Stimulated activated CD4-positive, alpha-beta T cell treated with anti-CD3 and anti-CD28 coated beads, Interleukin-2, amount 100 ng/mL, for 48 hours (primary cell): ENCODE data around the gene ZNRF1.
A peak's percentile ranks its signal among the peaks of the same experiment; 100 is the strongest.
"Not testable (repeated sequence)": the region's sequence is repeated elsewhere in the genome, so short reads cannot be mapped to it uniquely, and the experiment has no call there.

Source experiments
- DNase-seq, 2 donors: peaks; one replicate each; pipeline ENCODE4 v3.0.0-alpha.2; 2020

Gene ZNRF1

DNA sequence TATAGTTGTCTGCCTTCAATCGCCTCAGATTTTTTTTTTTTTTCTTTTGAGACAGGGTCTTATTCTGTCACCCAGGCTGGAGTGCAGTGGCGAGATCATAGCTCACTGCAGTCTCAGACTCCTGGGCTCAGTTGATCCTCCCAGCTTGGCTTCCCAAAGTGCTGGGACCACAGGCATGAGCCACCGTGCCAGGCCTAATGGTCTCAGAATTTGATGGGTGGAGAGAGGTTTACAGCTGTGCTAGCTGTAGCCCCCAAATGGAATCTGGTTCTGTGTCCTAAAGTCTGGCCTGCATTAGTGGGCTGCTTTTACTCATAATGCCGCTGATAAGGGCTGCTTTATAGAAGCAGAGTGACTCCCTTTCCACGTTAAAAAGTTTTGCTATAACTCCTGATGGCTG lies 5.1 kb downstream of the ZNRF1 start:
- no peak for DNase-seq

DNA sequence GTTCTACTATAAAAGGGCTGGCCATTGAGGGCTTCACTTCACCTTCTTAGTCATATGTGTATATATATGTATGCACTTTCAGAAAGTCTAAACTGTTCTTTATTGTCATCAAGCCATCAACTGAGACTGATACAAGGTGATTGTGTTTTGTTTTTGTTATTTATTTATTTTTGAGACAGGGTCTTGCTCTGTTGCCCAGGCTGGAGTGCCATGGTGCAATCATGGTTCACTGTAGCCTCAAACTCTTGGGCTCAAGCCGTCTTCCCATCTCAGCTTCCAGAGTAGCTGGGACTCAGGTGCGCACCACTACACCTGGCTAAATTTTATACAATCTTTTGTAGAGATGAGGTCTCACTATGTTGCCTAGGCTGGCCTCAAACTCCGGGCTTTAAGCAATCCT lies 5.6 kb downstream of the ZNRF1 start:
- no peak for DNase-seq

DNA sequence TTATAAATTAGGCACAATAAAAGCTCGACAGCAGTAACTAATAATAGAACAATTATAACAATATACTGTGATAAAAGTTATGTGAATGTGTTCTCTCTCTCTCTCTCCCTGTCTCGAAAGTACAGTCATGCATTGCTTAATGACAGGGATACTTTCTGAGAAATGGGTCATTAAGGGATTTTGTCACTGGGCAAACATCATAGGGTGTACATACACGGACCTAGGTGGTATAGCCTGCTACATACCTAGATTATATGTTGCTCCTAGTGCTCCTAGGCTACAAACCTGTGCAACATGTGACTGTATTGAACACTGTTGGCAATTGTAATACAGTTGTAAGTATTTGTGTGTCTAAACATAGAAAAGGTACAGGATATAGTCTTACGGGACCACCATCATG lies 6.9 kb downstream of the ZNRF1 start:
- no peak for DNase-seq

DNA sequence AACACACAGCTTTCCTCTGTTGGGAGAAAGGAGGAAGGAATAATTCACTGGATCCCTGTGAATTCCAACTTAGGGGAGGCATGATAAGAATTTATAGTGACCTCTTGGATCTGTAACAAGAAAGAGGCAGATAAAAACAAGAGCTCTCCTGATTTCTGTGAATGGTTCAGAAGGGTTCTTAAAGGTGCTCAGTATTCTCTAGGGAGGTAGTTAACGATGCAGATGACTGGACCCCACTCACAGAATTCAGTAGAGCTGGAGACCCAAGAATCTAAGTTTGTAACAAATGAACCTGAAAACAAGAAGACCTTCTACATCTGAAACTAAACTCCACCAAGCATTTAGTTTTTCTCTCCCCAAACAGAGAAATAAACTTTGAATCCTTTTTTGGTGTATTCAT lies 8.6 kb downstream of the ZNRF1 start:
- no peak for DNase-seq

DNA sequence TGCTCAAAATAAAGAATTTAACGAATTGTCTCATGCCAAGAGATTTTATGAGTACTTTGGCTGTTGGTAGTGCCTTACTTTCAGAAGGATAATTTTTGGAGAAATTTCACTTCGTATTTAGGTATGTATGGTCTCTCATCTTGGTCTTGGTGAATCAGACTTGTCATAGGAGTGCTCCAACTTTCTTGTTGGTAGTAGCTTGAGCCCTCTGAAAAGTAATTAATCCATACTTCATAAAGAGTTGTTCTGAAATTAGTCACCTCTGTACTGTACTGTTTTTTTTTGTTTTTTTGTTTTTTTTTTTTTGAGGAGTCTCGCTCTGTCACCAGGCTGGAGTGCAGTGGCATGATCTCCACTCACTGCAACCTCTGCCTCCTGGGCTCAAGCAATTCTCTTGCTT lies 11.6 kb downstream of the ZNRF1 start:
- DNase-seq: no peak

DNA sequence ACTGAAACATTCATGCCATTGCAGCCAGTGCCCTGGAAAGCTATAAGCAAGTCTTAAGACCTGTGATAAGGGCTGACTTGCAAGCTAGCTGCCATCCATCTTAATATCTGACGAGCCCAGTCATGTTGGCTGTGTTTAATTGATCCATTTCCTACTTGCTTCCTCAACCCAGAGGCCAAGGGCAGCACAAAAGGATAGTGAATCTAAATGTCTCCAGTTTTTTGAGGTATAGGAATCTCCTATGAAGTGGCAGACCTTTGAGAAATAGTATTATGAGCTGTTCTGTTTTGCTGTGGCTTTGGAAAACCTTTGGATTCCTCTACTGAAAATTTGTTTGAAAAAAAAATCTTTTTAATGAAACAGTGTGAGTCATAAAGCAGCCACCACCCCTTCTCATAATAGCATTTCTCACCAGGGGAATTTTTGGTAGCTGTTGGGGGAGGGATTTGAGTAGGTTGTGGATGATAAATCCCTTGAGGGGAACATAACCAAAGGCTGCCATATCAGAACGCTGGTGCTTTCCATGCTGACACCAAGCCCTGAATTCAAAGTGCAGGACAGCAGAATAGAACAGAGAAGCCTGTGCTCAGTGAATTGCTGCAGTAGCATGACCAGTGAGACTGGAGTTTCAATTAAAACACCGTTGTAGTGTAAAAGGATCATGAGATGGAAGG lies 12.9 kb downstream of the ZNRF1 start:
- DNase-seq: peak; percentile 37 to 47

DNA sequence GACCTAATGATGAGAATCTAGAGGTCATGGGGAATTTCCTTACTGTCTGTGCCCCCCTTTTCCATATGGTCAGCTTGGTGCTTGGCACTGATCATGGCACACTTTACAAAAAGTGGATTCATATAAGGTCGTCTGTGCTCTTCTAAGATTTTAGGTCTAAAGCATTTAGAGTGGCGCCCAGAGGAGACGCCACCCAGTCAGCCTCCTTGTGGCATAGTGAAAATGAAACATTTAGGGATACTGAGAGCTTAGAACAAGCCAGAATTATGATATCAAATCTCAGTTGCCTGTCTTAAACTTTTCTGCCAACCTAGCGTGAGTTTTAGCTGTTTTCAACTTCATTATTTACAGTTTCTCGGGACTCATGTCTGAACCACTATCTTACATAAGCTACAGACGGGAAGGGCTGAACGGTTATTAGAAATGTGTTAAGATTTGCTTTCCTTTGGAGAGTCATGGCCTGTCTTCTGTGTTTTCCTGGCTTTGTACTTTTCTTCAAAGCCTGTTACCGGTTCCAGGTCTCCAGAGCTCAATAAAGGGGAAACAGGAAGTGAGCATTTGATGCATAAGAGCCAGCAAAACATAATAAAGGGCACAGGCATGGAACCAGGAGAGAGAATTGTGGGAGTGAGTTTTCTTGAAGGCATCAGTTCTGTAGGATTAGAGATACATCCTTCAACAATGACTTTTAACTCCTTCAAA lies 13.7 kb downstream of the ZNRF1 start:
- DNase-seq: no peak

DNA sequence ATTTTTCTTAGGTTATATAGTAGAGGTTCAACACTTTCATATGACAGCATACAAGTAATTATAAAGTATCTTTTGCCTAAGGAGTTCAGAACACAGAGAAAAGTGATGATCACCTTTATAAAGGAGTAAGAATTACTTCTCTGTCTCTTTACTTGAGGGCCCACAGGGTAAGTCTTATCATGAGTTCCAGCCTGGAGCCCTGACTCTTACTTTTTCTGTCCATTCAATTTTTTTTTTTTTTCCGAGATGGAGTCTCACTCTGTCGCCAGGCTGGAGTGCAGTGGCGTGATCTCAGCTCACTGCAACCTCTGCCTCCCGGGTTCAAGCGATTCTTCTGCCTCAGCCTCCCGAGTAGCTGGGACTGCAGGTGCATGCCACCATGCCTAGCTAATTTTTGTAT lies 14.3 kb downstream of the ZNRF1 start:
- not testable (repeated sequence) for DNase-seq

DNA sequence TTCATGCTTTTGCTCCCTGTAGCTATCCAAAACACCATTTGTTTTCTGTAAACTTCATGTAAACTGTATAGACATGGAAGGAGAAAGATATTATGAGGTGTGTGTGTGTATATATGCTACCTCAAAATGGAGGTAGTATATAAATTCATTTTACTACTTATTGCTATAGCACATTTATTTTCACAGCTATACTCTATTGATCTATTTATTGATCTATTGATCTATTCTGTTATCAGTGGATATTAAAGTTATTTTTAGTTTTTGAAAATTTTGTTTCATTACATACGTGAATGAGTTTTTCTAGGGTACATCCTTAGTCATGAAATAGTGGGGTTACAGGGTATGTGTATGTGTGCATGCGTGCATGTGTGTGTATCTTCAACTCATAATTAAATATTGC lies 15.5 kb downstream of the ZNRF1 start:
- DNase-seq: no peak

DNA sequence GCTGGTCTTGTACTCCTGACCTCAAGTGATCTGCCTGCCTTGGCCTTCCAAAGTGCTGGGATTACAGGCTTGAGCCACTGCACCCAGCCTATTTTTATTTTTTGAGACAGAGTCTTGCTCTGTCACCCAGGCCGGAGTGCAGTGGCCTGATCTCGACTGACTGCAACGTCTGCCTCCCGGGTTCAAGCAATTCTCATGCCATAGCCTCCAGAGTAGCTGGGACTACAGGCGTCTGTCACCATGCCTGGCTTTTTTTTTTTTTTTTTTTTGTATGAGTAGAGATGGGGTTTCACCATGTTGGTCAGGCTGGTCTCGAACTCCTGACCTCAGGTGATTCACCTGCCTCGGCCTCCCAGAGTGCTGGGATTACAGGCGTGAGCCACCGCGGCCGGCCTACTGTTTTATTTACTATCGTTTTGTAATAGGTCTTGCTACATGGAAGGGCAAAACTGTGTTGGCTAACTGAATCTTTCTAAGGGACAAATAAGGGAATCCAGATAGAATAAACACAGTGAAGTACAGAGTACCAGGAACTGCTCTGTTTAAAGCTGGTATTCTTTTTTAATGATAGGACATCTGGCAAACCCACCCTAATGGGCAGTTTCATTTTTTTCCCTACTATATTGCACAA lies 17.7 kb downstream of the ZNRF1 start:
- not testable (repeated sequence) for DNase-seq

DNA sequence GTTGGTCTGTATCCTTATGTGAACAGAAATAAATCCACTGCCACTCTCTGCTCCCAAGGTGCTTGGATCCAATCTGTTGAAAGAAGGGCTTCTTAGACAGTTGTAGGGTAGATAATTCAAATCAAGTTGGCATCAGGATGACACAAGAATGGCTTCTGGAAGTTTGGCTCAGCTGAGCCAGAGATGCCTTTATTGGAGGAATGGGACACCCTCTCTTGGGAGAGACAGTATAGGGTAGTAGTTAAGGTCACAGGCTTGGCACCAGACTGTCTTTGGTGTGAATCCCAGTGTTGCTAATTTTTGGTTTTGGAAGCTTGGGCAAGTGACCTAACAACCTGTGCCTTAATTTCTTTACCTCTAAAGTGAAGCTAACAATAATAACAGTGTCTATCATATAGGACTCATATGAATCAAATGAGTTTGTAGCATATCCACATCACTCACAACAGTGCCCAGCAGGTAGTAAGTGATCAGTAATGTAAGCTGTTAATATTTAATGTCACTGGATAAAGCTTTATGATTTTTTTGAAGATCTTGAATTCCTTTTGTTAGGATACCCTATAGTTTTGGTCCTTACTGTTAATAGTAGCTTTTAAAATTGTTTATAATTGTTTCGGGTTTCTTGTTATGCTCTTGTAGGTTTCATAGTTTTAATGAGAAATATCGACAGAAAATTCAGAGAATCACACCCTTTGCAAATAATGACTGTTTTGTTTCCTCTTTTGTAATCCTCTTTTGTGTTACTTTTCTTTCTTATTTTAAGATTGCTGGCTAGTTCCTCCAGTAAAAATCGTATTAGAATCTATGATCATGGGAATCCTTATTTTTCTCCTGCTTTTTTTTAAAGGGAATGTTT lies 19.1 kb downstream of the ZNRF1 start:
- DNase-seq: no peak

DNA sequence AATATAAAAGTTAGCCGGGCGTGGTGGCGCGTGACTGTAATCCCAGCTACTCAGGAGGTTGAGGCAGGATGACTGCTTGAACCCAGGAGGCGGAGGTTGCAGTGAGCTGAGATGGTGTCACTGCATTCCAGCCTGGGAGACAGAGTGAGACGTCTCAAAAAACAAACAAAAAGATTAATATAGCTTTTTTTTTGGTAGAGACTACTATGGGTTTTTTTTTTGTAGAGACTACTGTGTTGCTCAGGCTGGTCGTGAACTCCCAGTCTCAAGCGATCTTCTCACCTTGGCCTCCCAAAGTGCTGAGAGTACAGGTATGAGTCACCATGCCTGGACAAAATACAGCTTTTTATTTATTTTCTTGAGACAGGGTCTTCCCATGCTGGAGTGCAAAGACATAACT lies 20.2 kb downstream of the ZNRF1 start:
- DNase-seq: no peak

DNA sequence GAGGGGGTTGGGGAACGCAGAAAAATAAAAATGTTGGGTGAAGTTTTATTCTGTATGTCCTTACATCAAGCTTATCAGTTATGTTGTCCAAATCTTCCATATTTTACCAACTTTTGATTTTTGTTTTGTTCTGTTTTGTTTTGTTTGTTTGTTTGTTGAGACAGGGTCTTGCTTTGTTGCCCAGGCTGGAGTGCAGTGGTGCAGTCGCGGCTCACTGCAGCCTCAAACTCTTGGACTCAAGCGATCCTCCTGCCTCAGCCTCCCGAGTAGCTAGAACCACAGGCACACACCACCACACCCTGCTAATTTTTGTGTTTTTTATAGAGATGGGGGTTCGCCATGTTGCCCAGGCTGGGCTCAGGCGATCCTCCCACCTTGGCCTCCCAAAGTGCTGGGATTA lies 20.8 kb downstream of the ZNRF1 start:
- no peak for DNase-seq

DNA sequence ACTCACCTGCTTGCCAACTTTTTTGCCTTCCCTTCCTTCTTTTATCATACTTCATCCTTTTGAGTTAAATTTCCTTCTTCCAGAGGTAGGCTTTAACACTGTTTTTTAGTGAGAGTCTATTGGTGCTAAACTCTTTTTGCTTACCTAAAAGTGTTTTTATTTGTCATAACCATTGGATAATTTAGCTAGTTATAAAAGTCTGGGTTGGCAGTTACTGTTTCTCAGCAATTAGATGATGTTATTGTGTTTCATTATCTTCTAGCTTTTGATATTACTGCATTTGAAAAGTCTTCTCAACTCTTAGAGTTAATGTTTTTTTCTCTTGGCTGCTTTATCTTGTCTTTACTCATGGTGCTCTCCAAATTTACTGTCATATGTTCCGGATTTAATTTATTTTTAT lies 22.6 kb downstream of the ZNRF1 start:
- DNase-seq: no peak

DNA sequence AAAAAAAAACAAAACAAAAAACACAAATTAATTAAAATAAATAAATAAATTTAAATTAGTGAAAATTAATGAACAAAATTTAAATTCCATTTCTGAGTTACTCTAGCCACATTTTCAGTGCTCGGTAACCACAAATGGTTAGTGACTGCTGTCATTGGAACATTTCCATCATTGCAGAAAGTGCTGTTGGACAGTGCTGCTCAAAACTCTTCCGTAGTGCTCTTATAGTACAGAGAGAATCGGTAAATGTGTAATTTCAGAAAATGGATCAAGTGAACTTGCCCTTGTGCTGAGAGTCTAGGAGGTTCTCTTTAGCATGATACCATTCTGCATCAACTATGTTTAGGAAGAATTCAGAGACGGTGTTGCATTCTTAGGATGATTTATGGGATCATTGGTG lies 23.7 kb downstream of the ZNRF1 start:
- no peak for DNase-seq

DNA sequence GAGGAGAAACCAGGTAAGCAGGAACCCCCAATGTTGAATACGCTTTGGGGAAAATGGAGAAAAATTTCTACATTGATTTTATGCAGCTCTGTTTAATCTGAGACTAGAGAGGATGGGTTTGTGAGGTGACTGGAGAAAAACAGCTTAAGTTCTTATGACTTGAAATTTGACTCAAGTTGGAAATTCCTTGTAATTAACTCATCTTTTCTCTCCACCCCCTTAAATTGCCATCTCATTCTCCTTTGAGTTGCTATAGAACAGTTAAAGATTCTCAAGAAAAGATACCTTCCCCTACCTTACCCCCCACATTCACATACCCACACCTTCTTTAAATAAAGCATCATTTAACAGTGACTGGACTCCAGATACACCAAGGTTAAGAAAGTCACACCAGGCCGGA lies 24.2 kb downstream of the ZNRF1 start:
- no peak for DNase-seq

DNA sequence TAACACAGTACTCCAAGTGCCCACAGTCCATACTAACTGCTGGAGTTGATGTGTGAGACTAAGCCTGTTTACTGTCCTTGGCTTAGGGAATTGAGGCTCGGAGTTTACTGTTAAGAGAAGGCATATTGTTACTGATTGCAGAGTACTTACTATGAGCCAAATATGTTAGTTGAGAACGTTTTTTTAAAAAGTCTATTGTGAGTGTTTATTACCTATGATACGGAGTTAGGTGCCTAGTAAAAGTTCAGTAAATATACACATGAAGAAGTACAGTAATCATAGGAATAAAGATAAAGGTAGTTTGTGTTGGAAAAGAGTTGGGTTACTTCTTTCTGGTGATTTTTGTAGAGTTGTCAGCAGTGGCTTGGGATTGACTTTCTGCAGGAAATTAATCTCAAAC lies 25.4 kb downstream of the ZNRF1 start:
- DNase-seq: no peak

DNA sequence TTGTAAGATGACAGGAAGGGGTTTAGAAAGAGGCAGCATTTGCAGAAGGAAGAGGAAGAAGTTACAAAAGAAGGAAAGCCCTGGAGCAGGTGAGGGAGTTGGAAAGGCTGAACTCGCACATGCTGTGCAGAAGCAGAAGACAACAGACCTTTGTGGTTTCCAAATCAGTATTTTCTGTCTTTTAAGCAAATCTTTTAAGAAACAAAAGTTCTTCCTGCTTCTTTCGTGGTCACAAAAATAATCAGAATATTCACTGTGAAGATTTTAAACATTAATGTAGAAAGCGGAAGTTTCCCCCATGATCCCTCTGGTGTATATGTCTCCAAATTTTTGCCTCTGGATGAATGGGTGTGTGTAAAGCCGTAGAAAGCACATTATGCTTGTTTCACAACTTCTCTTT lies 25.8 kb downstream of the ZNRF1 start:
- no peak for DNase-seq

DNA sequence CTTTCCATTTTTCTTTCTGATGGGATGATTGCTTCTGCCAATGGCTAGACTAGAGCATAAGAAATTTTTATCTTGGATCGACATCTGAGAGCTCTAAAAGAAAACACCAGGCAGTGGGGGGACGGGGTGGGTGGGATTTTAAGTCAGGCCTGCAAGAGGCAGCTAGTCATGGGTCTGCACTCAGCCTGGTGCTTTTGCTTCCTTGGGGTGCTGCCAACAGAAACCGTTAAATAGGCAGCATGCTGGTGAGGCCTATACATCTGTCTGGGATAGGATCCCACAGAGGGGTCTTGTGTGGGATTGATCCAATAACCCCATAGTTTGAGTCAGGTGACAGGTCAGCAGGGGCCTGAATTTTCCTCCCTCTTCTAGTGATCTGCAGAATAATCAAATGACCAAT lies 26.9 kb downstream of the ZNRF1 start:
- DNase-seq: no peak

DNA sequence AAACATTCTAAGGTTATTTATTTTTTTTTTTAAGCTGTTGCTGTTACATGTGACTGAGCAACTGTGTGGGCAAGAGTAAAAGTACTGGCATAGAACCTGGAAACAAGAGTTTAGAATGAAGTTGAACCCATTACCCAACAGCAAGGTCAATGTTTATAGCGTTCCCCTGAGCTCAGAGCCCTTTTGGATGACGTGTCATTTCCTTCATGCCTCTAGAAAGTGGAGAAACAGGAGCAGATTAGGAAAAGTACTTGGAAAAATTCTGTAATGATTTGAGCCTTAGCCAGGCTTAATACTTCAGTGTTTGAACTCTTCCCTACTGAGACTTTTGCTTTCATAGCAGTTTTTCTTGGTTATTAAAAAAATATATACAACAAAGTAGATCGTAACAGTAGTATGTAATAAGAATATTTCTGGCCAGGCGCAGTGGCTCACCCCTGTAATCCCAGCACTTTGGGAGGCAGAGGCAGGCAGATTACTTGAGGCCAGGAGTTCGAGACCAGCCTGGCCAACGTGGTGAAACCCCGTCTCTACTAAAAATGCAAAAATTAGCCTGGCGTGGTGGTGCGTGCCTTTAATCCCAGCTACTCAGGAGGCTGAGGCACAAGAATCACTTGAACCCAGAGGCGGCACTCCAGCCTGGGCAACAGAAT lies 27.5 kb downstream of the ZNRF1 start:
- DNase-seq: not testable (repeated sequence)

DNA sequence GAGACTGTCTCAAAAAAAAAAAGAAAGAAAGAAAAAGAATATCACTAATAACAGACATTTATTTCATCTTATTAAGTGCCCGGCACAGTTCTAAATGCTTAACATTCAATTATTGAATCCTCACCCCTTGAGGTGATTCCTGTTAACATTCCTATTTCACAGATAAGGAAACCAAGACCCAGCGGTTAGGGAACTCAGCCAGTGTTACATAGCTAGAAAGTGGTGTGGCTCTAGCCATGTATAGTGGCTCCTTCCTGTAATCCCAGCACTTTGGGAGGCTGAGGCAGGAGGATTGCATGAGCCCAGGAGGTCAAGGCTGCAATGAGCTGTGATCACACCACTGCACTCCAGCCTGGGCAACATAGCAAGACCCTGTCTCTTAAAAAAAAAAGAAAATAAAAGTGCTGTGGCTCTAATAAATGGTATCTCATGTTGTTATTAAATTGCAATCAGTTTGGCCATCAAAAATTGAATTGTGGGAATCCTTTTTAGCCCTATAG lies 28.1 kb downstream of the ZNRF1 start:
- DNase-seq: no peak

DNA sequence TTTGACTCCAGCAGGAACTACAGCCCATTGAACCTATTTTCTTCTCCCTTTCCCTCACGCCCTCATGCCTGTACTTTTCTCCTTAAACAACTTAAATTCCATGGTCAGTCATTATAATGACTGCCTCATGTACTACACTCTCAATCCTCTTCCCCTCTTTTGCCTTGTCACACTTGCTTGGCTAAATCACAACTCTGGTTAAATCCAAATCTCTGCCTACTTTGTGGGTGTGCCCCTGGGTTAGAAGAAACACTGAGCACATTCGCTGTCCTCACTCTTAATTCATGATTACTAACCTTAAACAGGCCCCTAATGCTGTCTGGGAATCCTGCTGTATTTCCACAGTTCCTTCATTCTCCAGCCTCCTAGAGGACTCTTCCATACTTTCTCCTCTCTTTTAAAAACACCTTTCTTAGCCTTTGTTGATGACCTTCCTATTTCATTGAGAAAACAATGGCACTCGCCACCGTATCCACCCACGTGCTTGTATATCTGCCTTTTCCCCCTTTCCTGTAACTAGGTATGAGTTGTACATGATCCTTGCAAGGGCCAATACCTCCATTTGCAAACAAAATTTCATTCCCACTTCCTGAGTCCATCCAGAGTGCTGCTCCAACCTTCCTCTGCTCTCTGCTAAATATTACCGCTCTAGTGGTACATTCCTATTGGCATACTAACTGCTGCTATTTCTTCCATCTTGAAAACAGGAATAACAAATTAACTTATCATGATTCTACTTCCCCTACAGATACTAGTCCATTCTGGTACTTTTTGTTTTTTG lies 28.9 kb downstream of the ZNRF1 start:
- DNase-seq: no peak
